LNCAP (cell line): Measurements from ENCODE around the gene MACROD1.

ENCODE experiments used
- CTCF ChIP-seq: fragments of 450-650 bp; IDR thresholded peaks from 2 replicates; pipeline ENCODE4 v1.5.1; 2017; ENCODE audit warnings: mild to moderate bottlenecking

Gene MACROD1

GRCh38 chr11:64117763-64118459, 48.0 kb downstream of the MACROD1 start:
- TF ChIP-seq CTCF = no peak

GRCh38 chr11:64115531-64116522, 50.1 kb downstream of the MACROD1 start:
- TF ChIP-seq CTCF = no peak

GRCh38 chr11:64114231-64114630, 51.7 kb downstream of the MACROD1 start:
- no peak for TF ChIP-seq CTCF

GRCh38 chr11:64113462-64113780, 52.5 kb downstream of the MACROD1 start:
- TF ChIP-seq CTCF = no peak

- no peak for TF ChIP-seq CTCF
These were observed 53.0 kb downstream of the MACROD1 start for GRCh38 chr11:64112771-64113461.

- no peak for TF ChIP-seq CTCF
These were observed 55.2 kb downstream of the MACROD1 start for GRCh38 chr11:64110465-64111375.

GRCh38 chr11:64109332-64109731, 56.6 kb downstream of the MACROD1 start:
- no peak for TF ChIP-seq CTCF
